Measurements from ENCODE around the gene PRDM16.

PRDM16 gene

DNA sequence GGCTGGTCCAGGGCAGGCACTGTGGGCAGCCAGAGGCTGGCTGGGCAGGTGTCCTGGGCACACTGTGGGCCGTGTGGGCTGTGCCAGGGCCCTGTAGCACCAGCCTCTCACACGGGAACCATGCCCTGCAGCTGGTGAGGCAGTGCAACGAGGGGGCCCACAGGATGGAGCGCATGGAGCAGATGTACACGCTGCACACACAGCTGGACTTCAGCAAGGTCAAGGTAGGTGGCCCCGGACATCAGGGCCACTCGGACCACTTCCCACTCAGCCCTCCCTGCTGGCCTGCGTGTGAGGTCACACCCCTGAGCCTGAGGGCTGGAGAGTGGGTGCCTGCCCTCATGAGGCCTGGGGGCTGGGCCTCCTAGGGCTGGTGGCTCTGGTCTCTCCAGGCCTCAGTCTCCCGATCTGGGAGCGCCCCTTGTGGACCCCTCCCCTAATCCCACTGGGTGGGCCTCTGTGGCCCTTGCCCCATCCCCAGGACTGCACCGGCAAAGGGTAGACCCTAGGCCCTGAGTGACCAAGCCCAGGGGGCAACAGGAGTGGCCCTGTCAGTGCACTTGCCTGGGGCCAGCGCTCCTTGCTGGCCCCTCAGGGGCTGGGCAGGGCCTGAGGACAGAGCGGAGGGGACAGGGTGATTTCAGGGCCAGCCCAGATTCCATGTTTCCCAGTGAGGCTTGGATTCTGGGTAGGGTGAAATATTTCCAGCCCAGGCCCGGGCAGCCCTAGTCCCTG, 407.0 kb downstream of the PRDM16 start:
- DNase-seq (ENCODE audit: low read depth): no peak

DNA sequence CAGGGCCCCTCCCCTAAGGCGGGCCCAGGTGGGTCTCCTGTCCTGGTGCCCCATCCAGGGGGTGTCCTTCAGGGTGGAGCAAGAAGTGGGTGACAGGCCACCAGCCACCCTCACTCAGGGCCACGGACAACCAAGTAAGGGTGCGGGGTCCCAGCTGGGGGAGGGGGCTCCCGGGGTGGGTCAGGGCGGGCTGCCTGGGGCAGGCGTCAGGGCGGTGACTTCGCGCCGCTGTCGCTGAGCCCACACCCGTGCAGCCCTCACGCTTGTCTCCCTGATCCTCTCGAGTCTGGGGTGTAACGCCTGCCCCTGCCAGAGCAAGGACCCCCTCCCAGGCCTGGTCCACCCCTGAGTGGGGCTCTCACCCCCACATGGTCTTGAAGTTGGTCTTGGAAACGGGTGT, 407.7 kb downstream of the PRDM16 start:
- DNase-seq (ENCODE audit: low read depth): no peak

DNA sequence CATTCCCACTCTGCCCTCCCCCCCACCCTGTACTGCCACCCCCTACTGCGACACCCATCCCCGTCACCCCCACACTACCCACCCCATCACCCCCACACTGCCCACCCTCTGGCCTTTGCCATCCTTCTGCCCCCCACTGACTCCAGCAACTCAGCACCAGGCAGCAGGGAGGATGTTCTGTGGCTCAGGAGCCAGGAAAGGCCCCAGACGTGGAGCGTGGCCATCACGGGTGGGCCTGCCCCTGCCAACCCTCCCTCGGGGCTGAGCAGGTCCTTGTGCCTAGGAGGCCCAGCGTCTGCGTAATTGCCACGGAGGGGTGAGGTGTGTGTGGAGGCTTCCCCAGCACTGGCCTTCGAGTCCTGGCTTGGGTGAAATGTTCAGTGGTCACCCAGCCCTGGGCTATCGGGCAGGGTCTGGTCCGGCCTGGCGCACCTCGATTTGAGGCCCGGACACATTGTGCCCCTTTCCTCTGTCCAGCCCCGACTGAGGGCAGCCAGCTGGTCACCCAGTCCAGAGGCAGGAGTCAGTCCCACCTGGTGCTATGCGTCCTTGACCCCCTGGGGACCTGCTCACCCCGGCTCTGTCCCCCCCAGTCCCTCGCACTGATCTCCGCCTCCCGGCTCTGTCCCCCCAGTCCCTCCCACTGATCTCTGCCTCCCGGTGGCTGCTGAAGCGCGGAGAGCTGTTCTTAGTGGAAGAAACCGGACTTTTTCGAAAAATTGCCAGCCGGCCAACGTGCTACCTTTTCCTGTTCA, 408.4 kb downstream of the PRDM16 start:
- DNase-seq (ENCODE audit: low read depth): no peak

DNA sequence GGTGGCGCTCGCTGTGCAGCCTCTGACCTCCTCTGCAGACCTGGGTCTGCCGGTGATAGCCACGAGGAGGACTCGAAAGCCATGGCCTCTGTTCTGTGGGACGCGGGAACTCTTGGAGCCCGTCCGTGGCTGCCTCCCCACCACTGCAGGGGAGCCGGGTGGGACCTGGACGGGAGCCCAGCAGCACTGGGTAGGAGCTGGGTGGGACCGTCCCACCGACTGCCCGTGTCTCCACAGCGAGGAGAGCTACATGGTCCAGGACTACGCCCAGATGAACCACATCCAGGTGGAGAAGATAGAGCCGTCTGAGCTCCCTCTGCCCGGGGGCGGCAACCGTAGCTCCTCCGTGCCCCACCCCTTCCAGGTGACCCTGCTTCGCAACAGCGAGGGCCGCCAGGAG, 409.2 kb downstream of the PRDM16 start:
- no peak for DNase-seq (ENCODE audit: low read depth)

DNA sequence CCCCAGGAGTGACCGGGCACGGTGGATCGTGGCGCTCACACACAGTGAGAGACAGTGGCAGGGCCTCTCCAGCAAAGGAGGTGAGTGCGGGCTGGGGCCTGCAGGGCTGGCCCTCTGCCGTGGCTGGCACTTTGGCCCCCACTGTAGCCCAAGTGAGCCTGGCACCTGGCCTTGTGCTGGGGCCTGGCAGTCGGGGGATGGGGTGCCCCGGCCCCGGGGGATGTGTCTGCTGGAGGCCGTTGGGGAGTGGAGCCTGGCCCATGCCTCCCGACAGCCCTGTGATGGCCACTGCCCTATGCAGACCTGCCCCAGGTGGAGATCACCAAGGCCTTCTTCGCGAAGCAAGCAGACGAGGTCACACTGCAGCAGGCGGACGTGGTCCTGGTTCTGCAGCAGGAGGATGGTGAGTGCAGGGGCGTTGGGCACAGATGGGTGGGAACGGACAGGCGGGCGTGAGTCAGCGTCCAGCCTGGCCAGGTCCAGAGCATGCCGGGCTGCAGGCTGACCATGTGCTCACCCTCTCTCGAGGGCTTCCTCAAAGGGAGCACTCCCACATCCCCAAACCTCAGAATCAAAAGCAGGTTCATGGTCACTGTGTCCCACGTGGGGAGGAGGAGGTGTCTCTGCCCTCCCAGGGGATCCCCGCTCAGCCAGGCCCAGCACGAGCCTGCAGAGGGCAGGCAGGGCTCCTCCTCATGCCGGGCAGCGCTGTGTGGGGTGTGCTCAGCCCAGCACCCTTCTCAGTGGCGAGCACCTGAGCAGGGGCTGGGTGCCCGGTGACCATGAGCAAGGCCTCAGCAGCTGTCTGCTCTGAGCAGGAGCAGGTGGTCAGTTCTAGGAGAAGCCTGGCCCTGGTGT, 410.7 kb downstream of the PRDM16 start:
- no peak for DNase-seq (ENCODE audit: low read depth)

DNA sequence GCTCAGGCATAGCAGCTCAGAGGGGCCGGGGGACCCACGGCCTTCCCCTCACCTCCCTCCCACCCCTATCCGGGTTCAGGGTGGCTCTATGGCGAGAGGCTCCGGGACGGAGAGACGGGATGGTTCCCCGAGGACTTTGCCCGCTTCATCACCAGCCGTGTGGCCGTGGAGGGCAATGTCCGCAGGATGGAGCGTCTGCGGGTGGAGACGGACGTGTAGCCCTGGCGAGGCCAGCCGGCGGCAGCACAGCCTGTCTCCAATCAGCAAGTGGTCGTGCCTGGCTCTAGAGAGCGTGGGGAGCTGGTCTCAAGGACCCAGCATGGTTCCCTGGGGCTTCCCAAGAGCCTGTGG, 411.3 kb downstream of the PRDM16 start:
- no peak for DNase-seq (ENCODE audit: low read depth)

DNA sequence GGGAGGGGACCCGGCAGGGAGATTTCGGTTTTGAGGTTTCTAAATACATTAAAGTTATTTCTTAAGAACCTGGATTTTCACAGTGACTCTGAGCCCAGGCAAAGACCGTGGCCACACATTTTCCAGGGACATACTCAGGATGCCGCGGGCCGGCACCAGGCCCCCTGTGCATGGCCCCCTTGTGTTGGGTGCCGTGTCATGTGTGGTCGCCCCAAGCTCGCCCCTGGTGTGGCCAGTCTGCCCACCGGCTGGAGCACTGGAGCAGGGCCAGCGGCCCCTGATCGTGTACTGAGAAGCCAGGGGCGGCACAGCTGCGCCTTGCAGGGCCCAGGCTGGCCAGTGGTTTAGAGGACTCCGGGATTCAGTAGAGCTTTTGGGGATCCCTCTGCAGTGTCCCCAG, 412.0 kb downstream of the PRDM16 start:
- no peak for DNase-seq (ENCODE audit: low read depth)

DNA sequence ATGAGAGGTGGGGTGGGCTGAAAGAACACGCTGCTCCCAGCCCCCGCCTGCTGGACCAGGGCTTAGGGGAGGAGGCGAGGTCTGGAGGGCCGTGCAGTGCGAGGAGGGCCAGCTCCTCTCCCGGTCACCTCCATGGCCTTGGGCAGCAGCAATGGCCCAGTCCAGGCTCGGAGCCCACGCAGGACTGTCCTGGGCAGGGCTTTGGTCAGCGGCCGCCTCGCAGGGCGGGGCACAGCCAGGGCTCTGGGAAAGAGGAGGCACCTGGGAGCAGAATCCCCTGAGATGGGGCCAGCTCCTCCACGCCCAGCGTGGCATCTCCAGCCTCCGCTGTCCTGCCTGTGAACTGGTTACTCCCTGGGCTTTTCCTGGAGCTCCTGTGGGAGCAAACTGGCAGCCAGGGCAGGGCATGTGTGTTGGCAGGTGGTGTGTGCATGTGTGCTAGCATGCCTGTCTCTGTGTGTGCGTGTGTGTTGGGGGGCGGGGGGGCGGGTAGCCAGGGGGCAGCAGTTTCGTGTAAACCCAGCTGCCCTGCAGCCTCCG, 412.9 kb downstream of the PRDM16 start:
- DNase-seq (ENCODE audit: low read depth): no peak

DNA sequence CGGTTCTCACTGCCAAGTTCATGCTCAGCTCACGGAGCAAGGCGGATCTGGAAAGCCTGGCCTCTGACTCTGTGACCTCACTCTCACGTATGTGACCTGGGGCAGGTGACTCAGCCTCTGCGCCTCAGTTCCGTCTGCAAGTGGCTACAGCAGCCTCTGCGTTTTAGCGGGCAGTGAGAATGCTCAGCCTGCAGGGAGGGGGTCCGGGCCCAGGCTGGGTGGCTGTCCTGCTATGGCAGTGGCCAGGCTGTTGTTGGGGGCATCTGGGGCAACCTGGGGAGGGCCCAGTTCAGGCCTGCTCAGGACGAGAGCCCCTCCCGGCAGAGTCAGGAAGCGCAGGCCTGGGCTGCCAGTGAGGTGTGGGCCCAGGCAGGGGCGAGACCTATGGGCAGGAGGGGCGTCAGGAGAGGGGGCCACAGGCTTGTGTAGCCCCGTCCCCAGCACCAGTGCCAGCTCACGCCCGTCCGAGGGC, 413.4 kb downstream of the PRDM16 start:
- DNase-seq (ENCODE audit: low read depth): no peak

DNA sequence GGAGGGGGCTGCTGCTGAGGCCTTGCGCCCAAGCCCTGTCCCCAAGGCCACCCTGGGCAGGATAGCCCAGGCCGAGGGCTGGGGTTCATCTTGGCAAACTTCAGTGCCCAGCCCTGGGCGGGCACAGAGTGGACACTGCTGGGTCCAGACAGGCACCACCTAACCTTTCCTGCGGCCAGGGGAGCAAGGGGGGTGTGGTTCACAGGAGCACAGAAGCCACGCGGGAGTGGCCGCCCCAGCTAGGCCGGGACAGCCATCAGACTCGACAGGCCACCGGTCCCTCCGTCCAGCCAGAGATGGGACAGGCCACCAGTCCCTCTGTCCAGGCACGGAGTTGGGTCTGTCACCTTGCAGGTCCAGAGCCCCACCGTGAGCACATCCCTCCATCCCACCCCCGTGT, 414.4 kb downstream of the PRDM16 start:
- DNase-seq (ENCODE audit: low read depth): no peak

DNA sequence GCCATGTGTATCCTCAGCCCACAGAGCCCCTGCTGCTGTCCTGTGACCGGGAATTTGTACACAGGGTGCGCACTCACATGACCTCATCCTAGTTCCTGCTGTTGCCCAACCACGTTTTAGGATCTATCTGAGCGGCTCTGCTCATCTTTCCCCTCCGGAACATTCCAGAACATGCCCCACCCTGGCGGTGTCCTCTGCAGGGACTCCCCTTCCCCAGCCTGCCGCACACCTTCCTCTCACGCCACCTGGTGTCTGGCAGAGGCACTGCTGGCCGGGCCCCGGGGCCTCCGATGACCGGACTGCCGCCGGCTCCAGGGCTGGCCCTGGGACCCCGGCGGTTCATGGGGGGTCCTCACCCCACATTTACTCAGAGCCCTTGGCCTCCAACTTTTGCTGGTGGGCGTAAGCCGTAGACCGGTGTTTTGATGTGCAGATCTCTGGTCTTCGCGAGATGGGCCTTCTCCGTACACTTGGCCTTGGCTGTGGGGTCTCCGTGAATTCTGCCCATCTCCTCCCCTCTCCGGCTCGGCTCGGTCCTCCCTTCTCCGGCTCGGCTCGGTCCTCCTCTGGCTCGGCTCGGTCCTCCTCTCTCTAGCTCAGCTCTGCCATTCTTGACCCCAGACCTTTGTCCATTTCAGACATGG, 414.9 kb downstream of the PRDM16 start:
- DNase-seq (ENCODE audit: low read depth): no peak

DNA sequence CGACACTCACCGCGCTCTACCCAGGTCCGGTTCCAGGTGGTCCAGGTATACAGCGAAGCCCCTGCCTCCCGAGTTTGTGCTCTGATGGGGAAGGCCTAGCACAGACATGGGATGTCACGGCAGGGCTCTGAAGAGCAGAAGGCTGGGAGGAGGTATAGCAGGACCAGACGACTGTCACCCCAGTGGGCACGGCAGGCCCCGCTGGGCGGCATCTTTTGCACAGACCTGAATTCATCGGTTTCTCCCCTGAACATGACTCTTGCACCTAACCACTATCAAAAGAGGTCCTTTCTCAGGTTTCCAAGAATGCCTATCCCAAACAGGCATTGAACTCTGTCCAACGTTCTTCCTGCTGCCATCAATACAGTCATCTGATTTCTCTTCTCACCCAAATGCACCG, 416.0 kb downstream of the PRDM16 start:
- no peak for DNase-seq (ENCODE audit: low read depth)

All from HS-5 (cell line).